Endometrial microvascular endothelial cells (primary cell): ENCODE measurements around the gene OR1G1. TPM values are rescaled to one million over a fixed set of nuclear protein-coding genes. Genes with fewer than 3 reads are reported as not detected.
"Not testable (repeated sequence)": the region's sequence is repeated elsewhere in the genome, so short reads cannot be mapped to it uniquely, and the experiment has no call there.

Experiments
- in situ Hi-C: cut with HindIII; loops from 2 replicates; pipeline ENCODE4 v1.10.0; 2017; ENCODE audit warnings: low sequenced_read_pairs, low pct_unique_long_range_greater_than_20kb; ENCODE audit errors: inconsistent ontology term
- total RNA-seq: library from RNA; depleted of rRNA; stranded (reverse); fragments of >200 nt; gene quantifications from one replicate; pipeline ENCODE4 v1.2.3, GENCODE V29; 2015; ENCODE audit errors: inconsistent ontology term

The OR1G1 gene
- not detected for total RNA-seq

- in situ Hi-C loops = no loop called here
Measured at GRCh38 chr17:3127451-3127850, at the start of gene OR1G1. OR1G1 (minus strand) TSS chr17:3127551; CDS start chr17:3127551, 0 bp downstream.

DNA sequence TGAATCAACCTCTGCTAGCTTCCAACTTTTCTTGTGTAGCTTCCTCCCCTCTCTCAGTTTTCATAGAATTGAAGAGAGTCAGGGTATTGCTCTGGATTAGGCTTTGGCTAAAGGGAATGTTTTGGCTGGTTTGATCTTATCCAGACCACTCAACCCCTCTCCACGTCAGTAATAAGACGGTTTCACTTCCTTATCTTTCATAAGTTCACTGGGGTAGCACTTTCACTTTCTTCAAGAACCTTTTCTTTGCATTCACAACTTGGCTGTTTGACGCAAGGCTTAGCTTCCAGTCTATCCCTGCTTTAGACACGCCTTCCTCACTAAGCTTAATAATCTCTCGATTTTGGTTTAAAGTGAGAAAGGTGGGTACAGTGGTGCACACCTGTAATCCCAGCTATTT, 40.2 kb upstream of the OR1G1 start:
- in situ Hi-C loops = no loop called here

GRCh38 chr17:3157218-3157617, 29.9 kb upstream of the OR1G1 start:
- in situ Hi-C loops = no loop called here

- in situ Hi-C loops = not testable (repeated sequence)
Measured at GRCh38 chr17:3137494-3137893, 10.1 kb upstream of the OR1G1 start.

- in situ Hi-C loops = no loop called here
Measured at GRCh38 chr17:3104322-3104721, 23.0 kb downstream of the OR1G1 start, which contains the start of gene OR1D2. OR1D2 (minus strand) TSS chr17:3104422; CDS start chr17:3092996, 11,426 bp downstream.

Other genes with a start within 250 kb of the OR1G1 start
- gene OR1D5, start 63.9 kb downstream of the OR1G1 start, total RNA-seq = not detected
- gene OR1D2, start 23.1 kb downstream of the OR1G1 start, total RNA-seq = not detected
- not detected for gene OR1A2, start 70.0 kb upstream of the OR1G1 start, total RNA-seq
- not detected for gene OR1A1, start 80.1 kb upstream of the OR1G1 start, total RNA-seq
- gene OR3A1, start 170.8 kb upstream of the OR1G1 start, total RNA-seq = not detected